A549 (cell line): ENCODE results near the gene PPP4C. TPM values are rescaled to one million over a fixed set of nuclear protein-coding genes. Genes with fewer than 3 reads are reported as not detected.

Experiments
- ATAC-seq, 2 experiments: fragments of 200-7000 bp in 1 of 2; fragments of >200 bp in 1 of 2; cut with Nextera tagmentation in 1 of 2; cut with Tn5 transposase in 1 of 2; 3 replicates each; pipeline versions ENCODE4 v1.8.0 to v1.9.1; 2018 to 2020; ENCODE audit warnings: mild to moderate bottlenecking in 1 of 2, moderate library complexity in 1 of 2
- CTCF ChIA-PET: fragments of 300-600 bp; sonication (Branson Sonifier 250); formaldehyde crosslinking; extraction: SDS; loops from one replicate; lab custom pipeline; 2021; ENCODE audit warnings: antibody characterized with exemption, inconsistent platforms; lab: Yijun Ruan, JAX
- POLR2A ChIA-PET: fragments of 350-600 bp; formaldehyde crosslinking; extraction: SDS; loops from one replicate; lab custom pipeline; 2021; ENCODE audit warnings: antibody characterized with exemption, inconsistent platforms; lab: Yijun Ruan, JAX
- DNase-seq, 2 experiments: peaks; one replicate each; pipeline versions ENCODE4 v3.0.0 to v3.0.0-alpha.2; 2011 to 2016; ENCODE audit warnings: low read depth in 1 of 2, low spot score in 1 of 2
- FAIRE-seq: peaks from 2 replicates; lab custom pipeline; 2011; peaks lifted over from hg19 to GRCh38; lab: Jason Lieb, UNC
- H3K27ac ChIP-seq, 2 experiments: fragments of >200 bp; sonication (Bioruptor Twin); formaldehyde crosslinking; 3 replicates each; pipeline ENCODE4 v1.5.1; 2016 to 2017
- H3K4me1 ChIP-seq: fragments of >200 bp; sonication (Bioruptor Twin); formaldehyde crosslinking; 3 replicates; pipeline ENCODE4 v1.6.1; 2016
- H3K4me2 ChIP-seq: fragments of >200 bp; sonication (Bioruptor Twin); formaldehyde crosslinking; 3 replicates; pipeline ENCODE4 v1.6.1; 2016
- H3K4me3 ChIP-seq: fragments of >200 bp; sonication (Bioruptor Twin); formaldehyde crosslinking; 3 replicates; pipeline ENCODE4 v1.5.1; 2016
- H3K9me3 ChIP-seq: fragments of >200 bp; sonication (Bioruptor Twin); formaldehyde crosslinking; 3 replicates; pipeline ENCODE4 v1.6.1; 2016
- ATOH8 ChIP-seq: fragments of 250-450 bp; sonication (Bioruptor Pico); IDR thresholded peaks from 2 replicates; pipeline ENCODE4 v1.5.0; 2020; ENCODE audit warnings: low read depth, mild to moderate bottlenecking, moderate library complexity
- BHLHE40 ChIP-seq: IDR thresholded peaks from 2 replicates; pipeline ENCODE4 v1.6.1; 2012; ENCODE audit warnings: low read depth, low read length, inconsistent platforms
- CBX8 ChIP-seq: fragments of 200-600 bp; sonication (generic); IDR thresholded peaks from 2 replicates; pipeline ENCODE4 v1.6.1; 2016
- CHD2 ChIP-seq: fragments of 150-350 bp; IDR thresholded peaks from 2 replicates; pipeline ENCODE4 v1.6.1; 2014; ENCODE audit warnings: low read length; ENCODE audit not compliant: partially characterized antibody
- CHD4 ChIP-seq: fragments of 200-600 bp; sonication (generic); IDR thresholded peaks from 2 replicates; pipeline ENCODE4 v1.6.1; 2016; ENCODE audit warnings: antibody characterized with exemption, mild to moderate bottlenecking, borderline replicate concordance
- E2F6 ChIP-seq: IDR thresholded peaks from 2 replicates; pipeline ENCODE4 v1.6.1; 2012; ENCODE audit warnings: low read depth, borderline replicate concordance
- EHF ChIP-seq: fragments of 250-450 bp; sonication (Bioruptor Pico); IDR thresholded peaks from 2 replicates; pipeline ENCODE4 v1.5.0; 2020; ENCODE audit warnings: mild to moderate bottlenecking
- EP300 ChIP-seq, 2 experiments: fragments of >200 bp; sonication (Bioruptor Twin); formaldehyde crosslinking; IDR thresholded peaks; 2 replicates in 1 of 2; 3 replicates in 1 of 2; pipeline ENCODE4 v1.6.1; 2016 to 2017
- FOXS1 ChIP-seq: fragments of 250-450 bp; sonication (Bioruptor Pico); IDR thresholded peaks from 2 replicates; pipeline ENCODE4 v1.5.0; 2020; ENCODE audit warnings: mild to moderate bottlenecking, moderate library complexity
- HDAC2 ChIP-seq: fragments of 200-600 bp; sonication (generic); IDR thresholded peaks from 2 replicates; pipeline ENCODE4 v1.6.1; 2016
- HOXB13 ChIP-seq: fragments of 250-450 bp; sonication (Bioruptor Pico); IDR thresholded peaks from 2 replicates; pipeline ENCODE4 v1.5.0; 2020; ENCODE audit warnings: low read depth, mild to moderate bottlenecking, moderate library complexity
- HOXB5 ChIP-seq: fragments of 250-450 bp; sonication (Bioruptor Pico); IDR thresholded peaks from 2 replicates; pipeline ENCODE4 v1.5.0; 2020; ENCODE audit warnings: mild to moderate bottlenecking, moderate library complexity
- JUN ChIP-seq, 2 experiments: fragments of >200 bp; sonication (Bioruptor Twin); formaldehyde crosslinking; IDR thresholded peaks; 2 replicates in 1 of 2; 3 replicates in 1 of 2; pipeline ENCODE4 v1.6.1; 2016 to 2017
- JUNB ChIP-seq: fragments of >200 bp; sonication (Bioruptor Twin); formaldehyde crosslinking; IDR thresholded peaks from 2 replicates; pipeline ENCODE4 v1.6.1; 2016
- KDM1A ChIP-seq: fragments of 200-600 bp; sonication (generic); IDR thresholded peaks from 2 replicates; pipeline ENCODE4 v1.6.1; 2016; ENCODE audit warnings: low read depth, mild to moderate bottlenecking
- KDM5A ChIP-seq: fragments of 200-600 bp; sonication (generic); IDR thresholded peaks from 2 replicates; pipeline ENCODE4 v1.6.1; 2016; ENCODE audit warnings: antibody characterized with exemption, mild to moderate bottlenecking
- MAZ ChIP-seq: fragments of 150-350 bp; IDR thresholded peaks from 2 replicates; pipeline ENCODE4 v1.6.1; 2014; ENCODE audit warnings: antibody characterized with exemption, low read depth, low read length, borderline replicate concordance
- MYC ChIP-seq: IDR thresholded peaks from 2 replicates; pipeline ENCODE4 v1.6.1; 2012; ENCODE audit warnings: mild to moderate bottlenecking, inconsistent platforms, low read length, improper control_type of control experiment, borderline replicate concordance
- NFE2L2 ChIP-seq: fragments of 150-350 bp; conservative IDR thresholded peaks from 2 replicates; pipeline ENCODE4 v1.6.1; 2014; ENCODE audit warnings: low read length
- PHF8 ChIP-seq: fragments of 200-600 bp; sonication (generic); IDR thresholded peaks from 2 replicates; pipeline ENCODE4 v1.6.1; 2016; ENCODE audit warnings: low read depth, mild to moderate bottlenecking, antibody characterized with exemption, moderate library complexity, borderline replicate concordance
- POLR2AphosphoS2 ChIP-seq: conservative IDR thresholded peaks from 2 replicates; pipeline ENCODE4 v1.6.1; 2012; ENCODE audit warnings: low read length, improper control_type of control experiment, inconsistent platforms
- RCOR1 ChIP-seq: fragments of 150-350 bp; IDR thresholded peaks from 2 replicates; pipeline ENCODE4 v1.6.1; 2014; ENCODE audit warnings: antibody characterized with exemption, low read length, low read depth
- REST ChIP-seq: fragments of 200-600 bp; sonication (generic); IDR thresholded peaks from 2 replicates; pipeline ENCODE4 v1.6.1; 2016; ENCODE audit warnings: antibody characterized with exemption, mild to moderate bottlenecking, moderate library complexity
- RFX5 ChIP-seq: fragments of 450-650 bp; IDR thresholded peaks from 2 replicates; pipeline ENCODE4 v1.7.1; 2014; ENCODE audit warnings: antibody characterized with exemption, mild to moderate bottlenecking, moderate library complexity
- SREBF2 ChIP-seq: fragments of 450-650 bp; IDR thresholded peaks from 2 replicates; pipeline ENCODE4 v1.6.1; 2014; ENCODE audit warnings: mild to moderate bottlenecking, moderate library complexity
- ZC3H11A ChIP-seq: fragments of 450-650 bp; IDR thresholded peaks from 2 replicates; pipeline ENCODE4 v1.6.1; 2014; ENCODE audit warnings: antibody characterized with exemption, mild to moderate bottlenecking
- ZFP36 ChIP-seq: fragments of 450-650 bp; IDR thresholded peaks from 2 replicates; pipeline ENCODE4 v1.6.1; 2014; ENCODE audit warnings: borderline replicate concordance; ENCODE audit not compliant: partially characterized antibody
- ZSCAN20 ChIP-seq: fragments of 250-450 bp; sonication (Bioruptor Pico); IDR thresholded peaks from 2 replicates; pipeline ENCODE4 v1.8.0; 2022; ENCODE audit warnings: mild to moderate bottlenecking, moderate library complexity
- WGBS: methylation state at CpG from one replicate; pipeline ENCODE4 v1.1.6; 2017; ENCODE audit errors: missing lambda C conversion rate; 5-methylcytosine and 5-hydroxymethylcytosine counted together
- polyA plus RNA-seq, 4 experiments: library from polyadenylated mRNA; depleted of rRNA in 3 of 4; stranded (reverse); fragments of >200 nt; fragmentation: RNase III in 1 of 4; extraction: RNeasy Plus Mini Kit Qiagen cat#74134 plus additional on column Dnase treatment in 1 of 4; gene quantifications; 2 replicates in 3 of 4; 3 replicates in 1 of 4; pipeline ENCODE4 v1.2.3, GENCODE V29; 2011 to 2017
- TF ChIP-seq, protein P1 (sequence below): fragments of 150-350 bp; IDR thresholded peaks from 2 replicates; pipeline ENCODE4 v1.6.1; 2014; ENCODE audit warnings: low read depth, mild to moderate bottlenecking, low read length

PPP4C gene
- polyA plus RNA-seq, 2 of the 4 experiments (the other 2 are of a cell fraction), result 102 to 115 TPM

DNA sequence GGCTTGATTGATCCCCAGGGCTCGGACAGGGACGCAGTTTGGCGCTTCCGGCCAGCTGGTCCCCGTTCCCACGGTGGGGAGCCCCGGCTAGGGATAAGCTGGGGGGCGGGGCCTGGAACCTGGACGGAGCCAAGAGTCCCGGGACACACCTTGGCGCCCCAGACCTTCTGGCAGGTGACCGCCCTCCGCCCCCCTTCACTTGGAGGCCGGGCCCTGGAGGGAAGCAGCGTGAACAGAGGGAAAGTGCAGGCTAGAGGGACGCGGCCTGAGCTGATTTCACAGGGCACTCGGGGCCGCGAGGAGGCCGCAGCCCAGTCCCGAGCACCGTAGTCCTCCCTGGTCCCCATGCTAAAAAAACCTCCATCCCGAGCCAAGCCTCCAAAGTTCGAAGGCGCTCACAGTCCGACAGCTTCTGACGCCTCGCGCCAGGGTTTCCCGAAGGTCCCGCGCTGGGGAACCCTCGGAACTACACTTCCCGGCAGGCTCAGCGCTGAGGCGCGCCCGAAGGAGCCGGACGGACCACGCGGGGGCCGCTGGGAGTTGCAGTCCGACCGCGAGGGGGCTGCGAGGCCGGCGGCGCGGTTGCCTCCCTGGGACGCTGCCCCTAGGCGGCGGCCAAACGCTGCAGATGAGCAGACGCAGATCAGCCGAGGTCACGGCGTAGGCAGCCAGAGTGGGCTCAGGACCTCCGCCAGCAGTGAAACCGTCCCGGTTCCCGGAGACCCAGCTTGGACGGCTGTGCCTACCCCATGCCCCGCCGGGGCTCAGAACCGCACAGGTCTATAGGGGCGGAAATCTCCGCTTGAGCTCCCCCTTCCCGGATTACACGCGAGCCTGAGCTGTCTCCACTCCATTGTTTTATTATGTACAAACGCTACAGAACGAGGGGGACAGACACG lies 15.9 kb downstream of the PPP4C start, which contains the start of gene TBX6 (continued):
- TF ChIP-seq CHD4, result no peak
- no peak for TF ChIP-seq EHF (CRISPR knock-in tag)
- peak; percentile 80; the same call in 1 of the 2 replicates for TF ChIP-seq E2F6
- TF ChIP-seq ZC3H11A, result no peak
- TF ChIP-seq ATOH8 (CRISPR knock-in tag), result no peak

- ChIA-PET CTCF (interaction anchor here (0.6 to 9.6 kb wide), 46 partner anchors 9 to 545 kb away, joined by 3 to 153 read pairs (median 6); partner anchors contain the start of genes ALDOA, DCTPP1, GDPD3 and PPP4C), POLR2A (interaction anchor here (0.7 to 4.9 kb wide), 4 partner anchors 16 to 40 kb away, joined by 3 to 67 read pairs (median 5); partner anchors contain the start of gene ALDOA)
- H3K9me3 ChIP-seq, result 0 out of 3 replicates have a peak, but pooled peaks cover 9% of the 10 kb centered on the region
- DNase-seq, result peak; percentile 85 to 96
- ATAC-seq, result peak; percentile 53 to 77
- peak overlapping the region; percentile 59 for H3K4me3 ChIP-seq
- 9% methylated on average over 22 of the region's 22 CpGs for WGBS
- peak overlapping the region; percentile 79 to 94 for H3K27ac ChIP-seq
- H3K4me1 ChIP-seq, result peaks cover 29% of the 10 kb centered on the region
- FAIRE-seq, result no peak
- peak overlapping the region; percentile 88 for H3K4me2 ChIP-seq
- TF ChIP-seq ZFP36 (no peak), REST (no peak), MYC (peak; percentile 92), HDAC2 (peak; percentile 85; the same call in 1 of the 2 replicates), ZSCAN20 (CRISPR knock-in tag) (no peak), NFE2L2 (no peak), JUNB (no peak), POLR2AphosphoS2 (no peak), KDM1A (peak; percentile 93), JUN (IDR thresholded peaks at IDR 0.05) (0 out of 5 replicates have a peak, but pooled peaks of 1 of the 2 experiments have one; percentile 10), ATOH8 (CRISPR knock-in tag) (peak; percentile 90; the same call in 1 of the 2 replicates), HOXB5 (peak; percentile 57; the same call in 1 of the 2 replicates), BHLHE40 (no peak), EHF (CRISPR knock-in tag) (peak; percentile 80), FOXS1 (CRISPR knock-in tag) (0 out of 2 replicates have a peak, but pooled peaks have one; percentile 67), PHF8 (no peak), MAZ (0 out of 2 replicates have a peak, but pooled peaks have one; percentile 40), CBX8 (no peak), SREBF2 (no peak), EP300 (IDR thresholded peaks at IDR 0.05) (no peak), HOXB13 (CRISPR knock-in tag) (peak; percentile 68; the same call in 1 of the 2 replicates), CHD4 (peak; percentile 89), RFX5 (no peak), RCOR1 (no peak), ZC3H11A (no peak), CHD2 (no peak), KDM5A (no peak)
- TF ChIP-seq, protein P1, sequence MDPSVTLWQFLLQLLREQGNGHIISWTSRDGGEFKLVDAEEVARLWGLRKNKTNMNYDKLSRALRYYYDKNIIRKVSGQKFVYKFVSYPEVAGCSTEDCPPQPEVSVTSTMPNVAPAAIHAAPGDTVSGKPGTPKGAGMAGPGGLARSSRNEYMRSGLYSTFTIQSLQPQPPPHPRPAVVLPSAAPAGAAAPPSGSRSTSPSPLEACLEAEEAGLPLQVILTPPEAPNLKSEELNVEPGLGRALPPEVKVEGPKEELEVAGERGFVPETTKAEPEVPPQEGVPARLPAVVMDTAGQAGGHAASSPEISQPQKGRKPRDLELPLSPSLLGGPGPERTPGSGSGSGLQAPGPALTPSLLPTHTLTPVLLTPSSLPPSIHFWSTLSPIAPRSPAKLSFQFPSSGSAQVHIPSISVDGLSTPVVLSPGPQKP, result no peak
Observed at GRCh38 chr16:30092373-30093010, 16.7 kb downstream of the PPP4C start.
